Measurements from ENCODE around the gene SLC22A16.

GRCh38 chr6:110459137-110459536, 17.3 kb downstream of the SLC22A16 start:
- no peak for TF ChIP-seq CTCF (IDR thresholded peaks at IDR 0.05)
- TF ChIP-seq POLR2A (IDR thresholded peaks at IDR 0.05), result no peak

All from tibial nerve (tissue), 3 donors.